Neuronal stem cell (in vitro differentiated cells): Measurements from ENCODE around the gene FBXO21.

ENCODE experiments used
- DNase-seq: peaks from one replicate; pipeline ENCODE4 v3.0.0-alpha.2; 2013; ENCODE audit warnings: low spot score
- H2AFZ ChIP-seq: one replicate; pipeline ENCODE4 v1.6.1; 2013; ENCODE audit warnings: mild to moderate bottlenecking, low read length, inconsistent platforms
- H2AK5ac ChIP-seq: 2 replicates; pipeline ENCODE4 v1.6.1; 2013; ENCODE audit warnings: low read depth, mild to moderate bottlenecking, inconsistent platforms, low read length, moderate library complexity, mixed read lengths
- H2BK120ac ChIP-seq: 2 replicates; pipeline ENCODE4 v1.6.1; 2013; ENCODE audit warnings: low read depth, mild to moderate bottlenecking, inconsistent platforms, low read length, moderate library complexity, mixed read lengths
- H2BK12ac ChIP-seq: one replicate; pipeline ENCODE4 v1.6.1; 2013; ENCODE audit warnings: low read length, inconsistent platforms
- H2BK15ac ChIP-seq: 2 replicates; pipeline ENCODE4 v1.6.1; 2013; ENCODE audit warnings: mild to moderate bottlenecking, low read length, inconsistent platforms, mixed read lengths
- H2BK5ac ChIP-seq: one replicate; pipeline ENCODE4 v1.6.1; 2013; ENCODE audit warnings: inconsistent platforms, mild to moderate bottlenecking, low read length, moderate library complexity
- H3K14ac ChIP-seq: one replicate; pipeline ENCODE4 v1.6.1; 2013; ENCODE audit warnings: low read length, inconsistent platforms
- H3K18ac ChIP-seq: 2 replicates; pipeline ENCODE4 v1.6.1; 2013; ENCODE audit warnings: low read length, inconsistent platforms
- H3K23ac ChIP-seq: 2 replicates; pipeline ENCODE4 v1.6.1; 2013; ENCODE audit warnings: low read depth, mild to moderate bottlenecking, mixed read lengths, low read length, inconsistent platforms; ENCODE audit not compliant: poor library complexity
- H3K27ac ChIP-seq: replicated peaks from 3 replicates; pipeline ENCODE4 v1.5.1; 2013; ENCODE audit warnings: low read length, inconsistent platforms
- H3K27me3 ChIP-seq, 3 experiments: 2 replicates each; pipeline ENCODE4 v1.6.1; 2013; ENCODE audit warnings: low read length in 3 of 3, mild to moderate bottlenecking in 2 of 3, inconsistent platforms in 1 of 3, low read depth in 1 of 3, mixed read lengths in 1 of 3, moderate library complexity in 1 of 3; ENCODE audit not compliant: control insufficient read depth in 3 of 3, insufficient read depth in 3 of 3
- H3K36me3 ChIP-seq, 2 donors: replicated peaks in 1 of 2; 2 replicates each; pipeline ENCODE4 v1.6.1; 2013; ENCODE audit warnings: low read length in 2 of 2; ENCODE audit not compliant: control insufficient read depth in 2 of 2, insufficient read depth in 2 of 2
- H3K4ac ChIP-seq: 2 replicates; pipeline ENCODE4 v1.6.1; 2013; ENCODE audit warnings: inconsistent platforms, mild to moderate bottlenecking, low read length, moderate library complexity
- H3K4me1 ChIP-seq, 2 donors: 1 replicate in 1 of 2; 2 replicates in 1 of 2; pipeline ENCODE4 v1.6.1; 2013; ENCODE audit warnings: low read length in 2 of 2, low read depth in 1 of 2; ENCODE audit not compliant: control insufficient read depth in 2 of 2, insufficient read depth in 1 of 2
- H3K4me2 ChIP-seq: one replicate; pipeline ENCODE4 v1.6.1; 2013; ENCODE audit warnings: mild to moderate bottlenecking, low read length, inconsistent platforms; ENCODE audit not compliant: insufficient read depth, poor library complexity, severe bottlenecking
- H3K4me3 ChIP-seq, 2 donors: 2 replicates each; pipeline ENCODE4 v1.5.1; 2013; ENCODE audit warnings: low read length in 2 of 2, mild to moderate bottlenecking in 2 of 2, inconsistent platforms in 1 of 2, moderate library complexity in 1 of 2
- H3K79me1 ChIP-seq: one replicate; pipeline ENCODE4 v1.6.1; 2013; ENCODE audit warnings: low read depth, mild to moderate bottlenecking, inconsistent platforms, low read length, moderate library complexity
- H3K9ac ChIP-seq: one replicate; pipeline ENCODE4 v1.6.1; 2013; ENCODE audit warnings: mild to moderate bottlenecking, low read depth, low read length, inconsistent platforms; ENCODE audit not compliant: poor library complexity
- H3K9me3 ChIP-seq, 2 donors: replicated peaks in 1 of 2; 2 replicates each; pipeline versions ENCODE3 to v1.6.1; 2013; ENCODE audit warnings: low read length in 2 of 2, mild to moderate bottlenecking in 2 of 2, inconsistent platforms in 1 of 2, low read depth in 1 of 2, mixed read lengths in 1 of 2, moderate library complexity in 1 of 2; ENCODE audit not compliant: control insufficient read depth in 2 of 2, insufficient read depth in 1 of 2
- H4K8ac ChIP-seq: one replicate; pipeline ENCODE4 v1.6.1; 2013; ENCODE audit warnings: low read depth, mild to moderate bottlenecking, inconsistent platforms, low read length, moderate library complexity
- H4K91ac ChIP-seq: one replicate; pipeline ENCODE4 v1.6.1; 2013; ENCODE audit warnings: low read length, low read depth, mild to moderate bottlenecking, inconsistent platforms; ENCODE audit not compliant: poor library complexity
- WGBS, 2 donors: extraction: QIAGEN DNeasy Blood & Tissue Kit; methylation state at CpG; one replicate each; pipeline ENCODE4 v1.1.7; 2013; ENCODE audit warnings: missing lambda C conversion rate in 2 of 2, mixed read lengths in 1 of 2; ENCODE audit not compliant: insufficient read length in 2 of 2, insufficient replicate concordance in 1 of 2; ENCODE audit errors: extremely low coverage in 2 of 2; 5-methylcytosine and 5-hydroxymethylcytosine counted together

Gene FBXO21

GRCh38 chr12:117098361-117099217 lies 91.7 kb downstream of the FBXO21 start:
- peak overlapping the region; percentile 51 to 87 for H3K4me3 ChIP-seq
- H2BK5ac ChIP-seq: no peak overlapping the region
- no peak overlapping the region for H3K9ac ChIP-seq
- peak overlapping the region; percentile 94 for H3K18ac ChIP-seq
- H3K79me1 ChIP-seq: peaks cover 3% of the 10 kb centered on the region
- H3K27ac ChIP-seq: no peak overlapping the region
- no peaks in the 10 kb centered on the region for H3K36me3 ChIP-seq
- WGBS, 2 donors: no CpG with 5 or more reads among the region's 85 CpGs
- no peak overlapping the region for H3K4ac ChIP-seq
- H2BK12ac ChIP-seq: no peak overlapping the region
- no peak overlapping the region for H4K8ac ChIP-seq
- H4K91ac ChIP-seq: no peak overlapping the region
- H2BK120ac ChIP-seq: peak overlapping the region; percentile 33
- peak overlapping the region; percentile 95 for H2AK5ac ChIP-seq
- peak overlapping the region; percentile 89 for H3K4me2 ChIP-seq
- H3K23ac ChIP-seq: no peak overlapping the region
- H3K27me3 ChIP-seq: peaks cover 0 to 81% (median 10%) of the 10 kb centered on the region in 3 experiments
- peak overlapping the region; percentile 77 for H3K14ac ChIP-seq
- peak overlapping the region; percentile 84 for H2BK15ac ChIP-seq
- H2AFZ ChIP-seq: peak overlapping the region; percentile 98
- H3K4me1 ChIP-seq: peaks cover 7 to 16% of the 10 kb centered on the region in 2 donors
- H3K9me3 ChIP-seq: no peaks in the 10 kb centered on the region
- no peak for DNase-seq

- Histone ChIP-seq H2BK12ac (no peak overlapping the region), H3K27me3 (peaks cover 0 to 83% (median 10%) of the 10 kb centered on the region in 3 experiments), H3K4ac (no peak overlapping the region), H3K36me3 (no peaks in the 10 kb centered on the region), H2BK120ac (no peak overlapping the region), H4K8ac (no peak overlapping the region), H3K23ac (no peak overlapping the region), H3K4me1 (peaks cover 7 to 16% of the 10 kb centered on the region in 2 donors), H2BK5ac (no peak overlapping the region), H3K14ac (no peak overlapping the region), H3K9ac (no peak overlapping the region), H4K91ac (no peak overlapping the region), H3K4me2 (peak overlapping the region; percentile 89), H3K27ac (no peak overlapping the region), H2AFZ (peak overlapping the region; percentile 98), H2AK5ac (no peak overlapping the region), H3K4me3 (peak overlapping the region in 1 of 2 donors; percentile 87), H3K79me1 (peaks cover 3% of the 10 kb centered on the region), H2BK15ac (no peak overlapping the region), H3K18ac (no peak overlapping the region), H3K9me3 (no peaks in the 10 kb centered on the region)
- WGBS, 2 donors: no CpG with 5 or more reads among the region's 3 CpGs
- no peak for DNase-seq
Observed at GRCh38 chr12:117098024-117098360, 92.3 kb downstream of the FBXO21 start.

GRCh38 chr12:117097159-117097558 lies 93.1 kb downstream of the FBXO21 start:
- H2AFZ ChIP-seq: no peak overlapping the region
- no CpG with 5 or more reads among the region's 8 CpGs for WGBS, 2 donors

GRCh38 chr12:117096501-117097042 lies 93.7 kb downstream of the FBXO21 start:
- H3K4me2 ChIP-seq: no peak overlapping the region
- no peak overlapping the region for H3K4me3 ChIP-seq
- H4K8ac ChIP-seq: no peak overlapping the region
- no peak overlapping the region for H2BK120ac ChIP-seq
- no peak overlapping the region for H4K91ac ChIP-seq
- no peaks in the 10 kb centered on the region for H3K36me3 ChIP-seq
- peaks cover 2 to 11% of the 10 kb centered on the region in 2 donors for H3K4me1 ChIP-seq
- WGBS, 2 donors: no CpG with 5 or more reads among the region's 11 CpGs
- peaks cover 3% of the 10 kb centered on the region for H3K79me1 ChIP-seq
- peak overlapping the region; percentile 25 for H3K23ac ChIP-seq
- peaks cover 0 to 87% (median 10%) of the 10 kb centered on the region in 3 experiments for H3K27me3 ChIP-seq
- H2AK5ac ChIP-seq: peak overlapping the region; percentile 81
- H2BK5ac ChIP-seq: no peak overlapping the region
- H3K18ac ChIP-seq: no peak overlapping the region
- H3K4ac ChIP-seq: no peak overlapping the region
- no peak overlapping the region for H2BK15ac ChIP-seq
- H2BK12ac ChIP-seq: no peak overlapping the region
- H3K27ac ChIP-seq: no peak overlapping the region
- no peak overlapping the region for H2AFZ ChIP-seq
- no peak for DNase-seq
- no peak overlapping the region for H3K14ac ChIP-seq
- no peak overlapping the region for H3K9ac ChIP-seq
- H3K9me3 ChIP-seq: no peaks in the 10 kb centered on the region

More at GRCh38 chr12:117097159-117097558, 93.1 kb downstream of the FBXO21 start:
- Histone ChIP-seq H3K27ac (no peak overlapping the region), H3K14ac (no peak overlapping the region), H3K18ac (no peak overlapping the region), H3K23ac (no peak overlapping the region), H2AK5ac (peak overlapping the region; percentile 81), H4K91ac (no peak overlapping the region), H3K9me3 (no peaks in the 10 kb centered on the region), H2BK12ac (no peak overlapping the region), H3K4me3 (no peak overlapping the region), H2BK5ac (no peak overlapping the region), H3K9ac (no peak overlapping the region), H3K27me3 (peaks cover 0 to 87% (median 10%) of the 10 kb centered on the region in 3 experiments), H3K36me3 (no peaks in the 10 kb centered on the region), H3K4me1 (peaks cover 2 to 10% of the 10 kb centered on the region in 2 donors), H3K79me1 (peaks cover 3% of the 10 kb centered on the region), H2BK15ac (no peak overlapping the region), H3K4me2 (no peak overlapping the region), H2BK120ac (no peak overlapping the region), H3K4ac (no peak overlapping the region), H4K8ac (no peak overlapping the region)
- DNase-seq: no peak
